ENCODE measurements around the gene CNKSR3.

GRCh38 chr6:154479351-154479769, 31.1 kb downstream of the CNKSR3 start:
- TF ChIP-seq CTCF (conservative IDR thresholded peaks at IDR 0.05; ENCODE audit: low read depth, low read length) (no peak), EZH2 (IDR thresholded peaks at IDR 0.05; ENCODE audit: borderline replicate concordance, low read depth, low read length, poor library complexity, severe bottlenecking) (no peak)
